SHP77 treated with DMSO at 0.1 percent for 48 hours (cell line): ENCODE measurements around the gene ZNF83.
"Not testable (repeated sequence)": the region's sequence is repeated elsewhere in the genome, so short reads cannot be mapped to it uniquely, and the experiment has no call there.

Experiments used
- DNase-seq: peaks from one replicate; lab custom pipeline; 2025; lab: John Stamatoyannopoulos, UW

Gene ZNF83

DNA sequence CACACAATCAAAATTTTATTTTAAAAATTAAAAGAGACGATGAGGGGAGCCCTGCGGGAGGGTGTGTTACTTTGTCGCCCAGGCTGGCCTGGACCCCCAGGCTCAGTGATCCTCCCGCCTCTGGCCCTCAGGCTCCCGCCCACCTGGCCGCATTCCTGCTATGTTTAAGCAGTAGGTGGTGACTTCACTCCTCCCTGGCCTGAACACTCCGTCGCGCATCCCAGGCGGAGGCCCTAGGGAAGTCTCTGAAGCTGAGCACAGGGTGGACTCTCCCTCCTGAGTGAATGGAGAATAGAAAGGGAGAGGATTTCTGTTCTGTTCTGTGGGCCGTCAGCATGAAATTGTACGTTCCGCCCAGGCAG lies 68.5 kb downstream of the ZNF83 start:
- DNase-seq = not testable (repeated sequence)

- no peak for DNase-seq
Measured at GRCh38 chr19:52567921-52568320, 70.2 kb downstream of the ZNF83 start.

GRCh38 chr19:52566588-52566987 lies 71.6 kb downstream of the ZNF83 start:
- no peak for DNase-seq

DNA sequence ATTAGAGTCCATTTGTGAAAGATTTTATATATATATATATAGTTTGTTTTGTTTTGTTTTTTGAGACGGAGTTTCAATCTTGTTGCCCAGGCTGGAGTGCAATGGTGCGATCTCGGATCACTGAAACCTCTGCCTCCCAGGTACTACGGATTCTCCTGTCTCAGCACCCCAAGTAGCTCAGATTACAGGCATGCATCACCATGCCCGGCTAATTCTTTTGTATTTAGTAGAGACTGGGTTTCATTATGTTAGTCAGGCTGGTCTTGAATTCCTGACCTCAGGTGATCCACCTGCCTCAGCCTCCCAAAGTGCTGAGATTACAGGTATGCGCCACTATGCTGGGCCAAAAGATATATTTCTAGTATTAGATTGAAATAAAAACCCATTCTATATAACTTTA lies 72.0 kb downstream of the ZNF83 start:
- no peak for DNase-seq
